Vagina (tissue), 2 donors: ENCODE data around the gene TXNRD1. TPM values are rescaled to one million over a fixed set of nuclear protein-coding genes. Genes with fewer than 3 reads are reported as not detected.

ENCODE experiments used
- DNase-seq, 2 donors: peaks; one replicate each; pipeline ENCODE4 v3.0.0-alpha.2; 2017; ENCODE audit errors: extremely low spot score in 2 of 2
- H3K27ac ChIP-seq: fragments of 200-600 bp; sonication (generic); one replicate; pipeline ENCODE4 v1.5.1; 2019
- H3K27me3 ChIP-seq: fragments of 200-600 bp; sonication (generic); one replicate; pipeline ENCODE4 v1.5.1; 2019
- H3K36me3 ChIP-seq, 2 donors: fragments of 200-600 bp; sonication (generic); one replicate each; pipeline ENCODE4 v1.5.1; 2017 to 2019
- H3K4me1 ChIP-seq: fragments of 200-600 bp; sonication (generic); one replicate; pipeline ENCODE4 v1.5.1; 2019
- H3K4me3 ChIP-seq, 2 donors: fragments of 200-600 bp; sonication (generic); 1 replicate in 1 of 2; 2 replicates in 1 of 2; pipeline ENCODE4 v1.5.1; 2016 to 2019
- H3K9me3 ChIP-seq: fragments of 200-600 bp; sonication (generic); one replicate; pipeline ENCODE4 v1.5.1; 2019
- CTCF ChIP-seq, 3 experiments: fragments of 450-650 bp in 2 of 3; fragments of 200-600 bp in 1 of 3; sonication (generic) in 1 of 3; IDR thresholded peaks; one replicate each; pipeline ENCODE4 v1.5.1; 2017 to 2019; ENCODE audit warnings: antibody characterized with exemption in 3 of 3, mild to moderate bottlenecking in 2 of 3, moderate library complexity in 2 of 3
- POLR2A ChIP-seq, 2 donors: fragments of 450-650 bp; IDR thresholded peaks; one replicate each; pipeline ENCODE4 v1.6.1; 2017; ENCODE audit warnings: antibody characterized with exemption in 2 of 2, mild to moderate bottlenecking in 2 of 2, moderate library complexity in 2 of 2
- POLR2AphosphoS5 ChIP-seq, 2 donors: sonication (generic); formaldehyde crosslinking; IDR thresholded peaks; one replicate each; pipeline ENCODE4 v1.9.0; 2017; ENCODE audit warnings: antibody characterized with exemption in 2 of 2, mild to moderate bottlenecking in 2 of 2, low read depth in 1 of 2; ENCODE audit not compliant: insufficient read depth in 1 of 2
- intact Hi-C: fragments of 100-400 bp; cut with DNase I; formaldehyde crosslinking; loops from one replicate; pipeline ENCODE4 v1.15.1; 2023
- total RNA-seq: library from RNA; depleted of rRNA; stranded (reverse); fragments of >200 nt; gene quantifications from one replicate; pipeline ENCODE4 v1.2.3, GENCODE V29; 2016

TXNRD1 gene
- total RNA-seq, 1 donor from 2014 or later, result 144 TPM

DNA sequence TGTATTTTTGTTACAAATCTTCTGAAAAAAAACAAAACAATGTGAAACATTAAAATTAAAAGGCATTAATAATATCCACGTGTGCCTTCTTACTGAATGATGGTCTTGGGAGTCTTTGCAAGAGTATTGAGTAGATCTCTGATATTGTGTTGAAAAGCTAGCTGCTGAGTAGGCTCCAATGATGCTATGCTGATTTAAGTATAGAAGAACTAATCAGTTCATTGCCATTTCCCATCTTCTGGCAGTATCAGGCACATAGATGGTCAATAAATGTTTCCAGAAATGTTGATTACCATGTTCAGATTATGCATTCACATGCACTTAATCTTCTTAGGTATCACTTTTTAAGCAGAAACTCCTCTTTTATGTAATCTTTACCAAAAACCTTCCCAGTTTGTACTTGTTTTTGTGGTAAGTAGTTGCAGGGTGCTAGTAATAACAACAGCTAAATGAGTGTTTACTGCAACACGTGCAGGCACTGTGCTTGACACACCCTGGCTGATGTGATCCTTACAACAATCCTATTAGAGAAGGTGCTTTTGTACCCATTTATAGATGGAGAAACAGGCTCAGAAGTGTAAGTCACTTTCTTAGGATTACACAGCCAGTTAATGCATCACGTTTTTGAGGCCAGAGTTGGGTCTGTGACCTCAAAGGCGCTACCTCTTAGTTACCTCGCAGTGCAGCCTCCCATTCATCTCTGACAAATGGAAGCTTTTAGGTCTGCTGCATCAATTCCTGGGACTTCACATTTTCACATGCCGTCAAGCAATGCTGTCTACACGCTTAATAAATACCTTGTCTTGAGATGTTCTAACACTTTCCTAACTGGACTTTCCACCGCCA lies 134.9 kb downstream of the TXNRD1 start:
- Histone ChIP-seq H3K27me3 (no peaks in the 10 kb centered on the region), H3K4me3 (no peak overlapping the region), H3K4me1 (no peaks in the 10 kb centered on the region), H3K36me3 (peaks cover 0 to 33% of the 10 kb centered on the region in 2 donors), H3K27ac (no peak overlapping the region), H3K9me3 (no peaks in the 10 kb centered on the region)
- DNase-seq, result no peak
- intact Hi-C loops, result no loop called here
- no peak for TF ChIP-seq POLR2AphosphoS5 (IDR thresholded peaks at IDR 0.05; ENCODE audit: insufficient read depth in 1 of 2, low read depth in 1 of 2)
- TF ChIP-seq CTCF (IDR thresholded peaks at IDR 0.05), result no peak
- TF ChIP-seq POLR2A (IDR thresholded peaks at IDR 0.05), result no peak

DNA sequence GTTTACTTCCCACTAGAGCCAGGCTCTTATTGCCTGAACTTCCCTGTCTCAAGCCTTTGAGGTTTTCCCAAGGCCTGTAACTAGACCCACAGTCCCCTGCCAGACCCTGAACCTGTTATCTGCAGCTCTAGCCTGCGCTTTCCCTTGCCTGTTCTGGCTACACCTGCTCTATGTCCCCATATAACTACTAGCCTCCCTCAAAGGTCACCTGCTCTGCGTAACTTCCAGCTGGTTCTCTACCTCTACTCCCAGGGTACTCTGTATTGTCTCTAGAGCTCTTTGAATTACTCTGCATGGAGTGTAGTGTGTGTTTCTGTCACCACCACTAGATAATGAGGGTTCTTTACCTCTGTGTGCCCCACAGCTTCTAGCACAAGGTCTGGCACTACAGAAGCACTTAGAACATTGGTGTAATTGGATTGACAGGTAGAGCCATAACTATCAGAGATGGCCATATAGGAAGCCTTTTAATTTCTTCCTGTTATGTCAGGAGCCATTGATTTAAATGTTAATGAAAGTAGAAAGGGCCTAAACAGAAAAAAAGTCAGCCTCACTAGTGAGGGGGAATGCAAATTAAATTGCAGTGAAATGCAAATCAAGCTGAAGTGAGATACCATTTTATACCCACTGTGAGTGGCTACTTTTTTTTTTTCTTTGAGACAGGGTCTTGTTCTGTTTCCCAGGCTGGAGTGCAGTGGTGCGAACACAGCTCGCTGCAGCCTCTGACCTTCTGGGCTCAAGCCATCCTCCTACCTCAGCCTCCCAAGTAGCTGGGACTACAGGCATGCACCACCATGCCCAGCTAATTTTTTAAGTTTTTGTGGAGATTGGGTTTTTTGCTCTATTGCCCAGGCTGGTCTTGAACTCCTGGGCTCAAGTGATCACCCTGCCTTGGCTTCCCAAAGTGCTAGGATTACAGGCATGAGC lies 135.7 kb downstream of the TXNRD1 start:
- no peak overlapping the region for H3K27ac ChIP-seq
- peak; percentile 29 to 52 for DNase-seq

DNA sequence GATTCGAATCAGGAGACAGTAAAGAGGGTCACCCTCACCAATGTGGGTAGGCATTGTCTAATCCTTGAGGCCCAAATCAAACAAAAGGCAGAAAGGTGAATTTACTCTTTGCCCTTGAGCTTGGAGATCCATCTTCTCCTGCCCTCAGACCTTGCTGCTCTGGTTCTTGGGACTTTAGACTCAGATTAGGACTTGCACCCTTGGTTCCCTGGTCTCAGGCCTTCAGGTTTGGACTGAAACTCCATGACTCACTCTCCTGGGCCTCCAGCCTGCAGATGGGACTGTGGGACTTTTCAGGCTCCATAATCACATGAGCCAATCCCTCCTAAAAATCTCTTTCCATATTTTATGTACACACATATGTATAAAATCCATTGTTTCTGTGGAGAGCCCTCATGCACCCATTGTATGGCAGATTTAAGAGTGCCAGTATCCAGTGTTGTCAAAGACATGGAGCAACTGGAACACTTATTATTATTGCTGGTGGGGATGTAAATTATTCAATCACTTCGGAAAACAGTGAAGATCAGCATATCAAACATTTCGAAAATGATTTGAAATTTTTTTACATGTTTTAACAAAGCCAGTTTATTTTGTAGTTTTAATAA lies 136.6 kb downstream of the TXNRD1 start:
- H3K27me3 ChIP-seq, result no peaks in the 10 kb centered on the region
- no peak overlapping the region for H3K27ac ChIP-seq
- DNase-seq, result peak; percentile 42 to 49
- H3K36me3 ChIP-seq, result peaks cover 0 to 28% of the 10 kb centered on the region in 2 donors
- intact Hi-C loops, result no loop called here
- no peaks in the 10 kb centered on the region for H3K4me1 ChIP-seq
- no peaks in the 10 kb centered on the region for H3K9me3 ChIP-seq
- TF ChIP-seq CTCF (IDR thresholded peaks at IDR 0.05) (no peak), POLR2A (IDR thresholded peaks at IDR 0.05) (no peak), POLR2AphosphoS5 (IDR thresholded peaks at IDR 0.05; ENCODE audit: insufficient read depth in 1 of 2, low read depth in 1 of 2) (no peak)
- no peak overlapping the region for H3K4me3 ChIP-seq

More for the DNA sequence above, 135.7 kb downstream of the TXNRD1 start:
- Histone ChIP-seq H3K36me3 (peaks cover 0 to 29% of the 10 kb centered on the region in 2 donors), H3K9me3 (no peaks in the 10 kb centered on the region), H3K4me1 (no peaks in the 10 kb centered on the region), H3K27me3 (no peaks in the 10 kb centered on the region), H3K4me3 (no peak overlapping the region)
- intact Hi-C loops, result no loop called here
- no peak for TF ChIP-seq CTCF (IDR thresholded peaks at IDR 0.05)
- no peak for TF ChIP-seq POLR2AphosphoS5 (IDR thresholded peaks at IDR 0.05; ENCODE audit: insufficient read depth in 1 of 2, low read depth in 1 of 2)
- TF ChIP-seq POLR2A (IDR thresholded peaks at IDR 0.05), result no peak

- H3K36me3 ChIP-seq, result peaks cover 0 to 20% of the 10 kb centered on the region in 2 donors
- no peak for DNase-seq
- intact Hi-C loops, result no loop called here
- TF ChIP-seq POLR2A (IDR thresholded peaks at IDR 0.05), result no peak
- TF ChIP-seq CTCF (IDR thresholded peaks at IDR 0.05), result no peak
- no peak for TF ChIP-seq POLR2AphosphoS5 (IDR thresholded peaks at IDR 0.05; ENCODE audit: insufficient read depth in 1 of 2, low read depth in 1 of 2)
- no peak overlapping the region for H3K4me3 ChIP-seq
- no peaks in the 10 kb centered on the region for H3K9me3 ChIP-seq
- no peaks in the 10 kb centered on the region for H3K4me1 ChIP-seq
- H3K27ac ChIP-seq, result no peak overlapping the region
- H3K27me3 ChIP-seq, result no peaks in the 10 kb centered on the region
Observed at GRCh38 chr12:104353012-104353981, 137.7 kb downstream of the TXNRD1 start.
